Ishikawa (cell line): ENCODE data around the gene WDR86.

Experiments used
- CEBPB ChIP-seq: IDR thresholded peaks from 2 replicates; pipeline ENCODE4 v1.6.1; 2012
- CREB1 ChIP-seq: IDR thresholded peaks from 2 replicates; pipeline ENCODE4 v1.6.1; 2012; ENCODE audit warnings: low read depth
- EGR1 ChIP-seq: IDR thresholded peaks from 2 replicates; pipeline ENCODE4 v1.6.1; 2012
- EP300 ChIP-seq: IDR thresholded peaks from 2 replicates; pipeline ENCODE4 v1.6.1; 2012; ENCODE audit warnings: borderline replicate concordance
- FOXM1 ChIP-seq: IDR thresholded peaks from 2 replicates; pipeline ENCODE4 v1.6.1; 2012; ENCODE audit warnings: low read depth, borderline replicate concordance
- NFIC ChIP-seq: IDR thresholded peaks from 2 replicates; pipeline ENCODE4 v1.6.1; 2012
- RAD21 ChIP-seq: IDR thresholded peaks from 2 replicates; pipeline ENCODE4 v1.6.1; 2012; ENCODE audit warnings: low read depth
- REST ChIP-seq: IDR thresholded peaks from 2 replicates; pipeline ENCODE4 v1.6.1; 2012; ENCODE audit warnings: low read depth, mild to moderate bottlenecking
- TAF1 ChIP-seq: IDR thresholded peaks from 2 replicates; pipeline ENCODE4 v1.6.1; 2012; ENCODE audit warnings: low read depth, mild to moderate bottlenecking
- TCF12 ChIP-seq: IDR thresholded peaks from 2 replicates; pipeline ENCODE4 v1.6.1; 2012; ENCODE audit warnings: low read depth
- TEAD4 ChIP-seq: IDR thresholded peaks from 2 replicates; pipeline ENCODE4 v1.6.1; 2012
- YY1 ChIP-seq: IDR thresholded peaks from 2 replicates; pipeline ENCODE4 v1.6.1; 2012; ENCODE audit warnings: low read depth
- ZBTB7A ChIP-seq: IDR thresholded peaks from 2 replicates; pipeline ENCODE4 v1.6.1; 2012; ENCODE audit warnings: low read depth

GRCh38 chr7:151395036-151395367 lies 14.8 kb downstream of the WDR86 start:
- TF ChIP-seq TEAD4 (no peak), TCF12 (no peak), NFIC (no peak), FOXM1 (no peak), EP300 (no peak), RAD21 (no peak), EGR1 (no peak), CEBPB (no peak), REST (no peak), TAF1 (no peak), YY1 (no peak), CREB1 (no peak), ZBTB7A (no peak)
